ENCODE data around the gene HSF4. TPM values are rescaled to one million over a fixed set of nuclear protein-coding genes. Genes with fewer than 3 reads are reported as not detected.
A peak's percentile ranks its signal among the peaks of the same experiment; 100 is the strongest.
"Not testable (repeated sequence)": the region's sequence is repeated elsewhere in the genome, so short reads cannot be mapped to it uniquely, and the experiment has no call there.

HSF4 gene, protein sequence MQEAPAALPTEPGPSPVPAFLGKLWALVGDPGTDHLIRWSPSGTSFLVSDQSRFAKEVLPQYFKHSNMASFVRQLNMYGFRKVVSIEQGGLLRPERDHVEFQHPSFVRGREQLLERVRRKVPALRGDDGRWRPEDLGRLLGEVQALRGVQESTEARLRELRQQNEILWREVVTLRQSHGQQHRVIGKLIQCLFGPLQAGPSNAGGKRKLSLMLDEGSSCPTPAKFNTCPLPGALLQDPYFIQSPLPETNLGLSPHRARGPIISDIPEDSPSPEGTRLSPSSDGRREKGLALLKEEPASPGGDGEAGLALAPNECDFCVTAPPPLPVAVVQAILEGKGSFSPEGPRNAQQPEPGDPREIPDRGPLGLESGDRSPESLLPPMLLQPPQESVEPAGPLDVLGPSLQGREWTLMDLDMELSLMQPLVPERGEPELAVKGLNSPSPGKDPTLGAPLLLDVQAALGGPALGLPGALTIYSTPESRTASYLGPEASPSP
- total RNA-seq (2014; rRNA removed; shearing (Covaris generic)) = 28.7 and 40.9 TPM in 2 replicates
- polyA plus RNA-seq (2015; cell fraction: cytosol; rRNA removed) = 2.9 and 3.1 TPM in 2 replicates
- polyA plus RNA-seq (2015; cell fraction: nucleus; rRNA removed) = 815 and 943 TPM in 2 replicates

DNA sequence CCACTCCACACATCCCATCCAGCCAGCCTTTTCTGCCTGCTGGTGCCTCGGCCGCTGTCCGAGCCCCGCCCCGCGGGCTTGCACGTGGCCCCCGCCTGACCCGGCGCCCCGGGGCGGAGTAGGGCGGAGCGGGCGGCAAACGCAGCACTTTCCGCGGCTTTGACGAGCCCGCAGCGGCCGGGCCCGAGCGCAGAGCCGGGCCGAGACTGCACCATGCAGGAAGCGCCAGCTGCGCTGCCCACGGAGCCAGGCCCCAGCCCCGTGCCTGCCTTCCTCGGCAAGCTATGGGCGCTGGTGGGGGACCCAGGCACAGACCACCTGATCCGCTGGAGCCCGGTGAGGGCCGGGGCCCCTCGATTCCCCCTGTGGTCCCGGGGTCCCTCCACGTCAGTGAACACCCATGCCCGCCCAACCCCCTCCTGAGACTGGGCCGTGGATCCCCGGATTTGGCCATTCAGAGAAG, at the start of gene HSF4:
Gene HSF4 (plus strand): TSS at position 147 of the 463 bp plus-strand sequence. CDS start 67 bp downstream, at position 214.
- peak; percentile 61 for DNase-seq (ENCODE audit: low read depth, low spot score)
- in situ Hi-C loops (cut with HindIII; ENCODE audit: low pct_unique_long_range_greater_than_20kb, low sequenced_read_pairs) = no loop called here

DNA sequence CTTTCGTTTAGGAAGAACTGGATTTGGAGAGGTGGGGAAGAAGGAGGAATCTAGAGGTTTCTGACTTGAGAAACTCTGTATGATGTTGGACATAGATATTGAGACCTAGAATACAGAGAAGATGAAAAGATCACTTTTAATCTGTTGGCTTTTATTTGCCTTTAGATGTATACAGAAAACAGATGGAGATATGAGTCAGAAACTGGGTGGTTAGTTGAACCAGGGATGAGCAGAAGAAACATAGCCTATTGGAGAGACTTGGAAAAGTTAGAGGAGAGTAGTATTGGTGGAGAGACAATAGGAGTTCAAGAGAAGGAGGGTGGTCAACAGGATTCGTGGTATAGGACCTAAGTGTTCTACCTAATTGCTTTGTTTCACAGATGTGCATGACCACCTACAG, 49.8 kb upstream of the HSF4 start:
- in situ Hi-C loops (cut with HindIII; ENCODE audit: low pct_unique_long_range_greater_than_20kb, low sequenced_read_pairs) = no loop called here
- DNase-seq (ENCODE audit: low read depth, low spot score) = no peak

DNA sequence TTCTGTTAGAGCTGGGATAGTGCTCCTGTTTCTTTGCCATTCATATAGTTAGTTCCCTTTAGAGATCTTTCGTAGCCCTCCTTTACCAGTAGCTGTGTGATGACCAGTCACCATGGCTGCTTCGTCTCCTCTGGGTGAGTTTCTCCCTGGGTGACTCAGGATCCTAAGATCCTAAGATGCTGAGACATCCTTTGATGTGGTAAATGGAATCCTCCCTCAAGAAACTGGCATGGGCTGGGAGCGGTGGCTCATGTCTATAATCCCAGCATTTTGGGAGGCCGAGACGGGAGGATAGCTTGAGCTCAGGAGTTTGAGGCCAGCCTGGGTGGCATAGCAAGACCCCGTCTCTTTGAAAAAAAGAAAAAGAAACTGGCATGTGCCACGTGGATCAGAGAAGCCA, 48.9 kb upstream of the HSF4 start:
- in situ Hi-C loops (cut with HindIII; ENCODE audit: low pct_unique_long_range_greater_than_20kb, low sequenced_read_pairs) = no loop called here
- peak; percentile 36 for DNase-seq (ENCODE audit: low read depth, low spot score)

GRCh38 chr16:67116388-67117311, 47.9 kb upstream of the HSF4 start:
- in situ Hi-C loops (cut with HindIII; ENCODE audit: low pct_unique_long_range_greater_than_20kb, low sequenced_read_pairs) = no loop called here
- DNase-seq (ENCODE audit: low read depth, low spot score) = peak; percentile 33

DNA sequence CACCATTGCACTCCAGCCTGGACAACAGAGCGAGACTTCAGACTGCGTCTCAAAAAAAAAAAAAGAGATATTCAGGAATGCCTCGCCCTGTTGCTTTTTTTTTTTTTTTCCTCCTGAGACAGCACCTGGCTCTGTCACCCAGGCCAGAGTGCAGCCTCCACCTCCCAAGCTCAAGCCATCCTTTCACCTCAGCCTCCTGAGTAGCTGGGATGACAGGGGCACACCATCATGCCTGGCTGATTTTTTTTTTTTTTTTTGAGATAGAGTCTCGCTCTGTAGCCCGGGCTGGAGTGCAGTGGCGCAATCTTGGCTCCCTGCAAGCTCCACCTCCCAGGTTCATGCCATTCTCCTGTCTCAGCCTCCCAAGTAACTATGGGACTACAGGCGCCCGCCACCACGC, 46.8 kb upstream of the HSF4 start:
- in situ Hi-C loops (cut with HindIII; ENCODE audit: low pct_unique_long_range_greater_than_20kb, low sequenced_read_pairs) = no loop called here

DNA sequence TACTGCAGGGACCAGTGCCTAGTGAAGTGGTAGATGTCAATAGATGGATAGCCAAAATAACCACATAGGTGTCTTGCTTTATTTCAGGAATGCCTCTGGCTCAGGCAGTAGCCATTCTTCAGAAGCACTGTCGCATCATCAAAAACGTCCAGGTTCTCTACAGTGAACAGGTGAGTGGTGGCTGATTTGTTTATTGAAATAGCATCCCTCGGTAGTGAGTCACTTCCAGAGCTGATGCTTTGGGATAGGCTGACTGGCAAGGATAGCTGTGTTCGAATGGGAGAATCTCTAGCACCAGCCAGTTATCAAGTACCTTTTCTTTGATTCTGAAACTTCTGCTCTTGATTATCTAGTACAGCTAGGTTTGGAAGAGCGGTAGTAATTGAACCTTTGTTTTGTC, 44.5 kb upstream of the HSF4 start:
- in situ Hi-C loops (cut with HindIII; ENCODE audit: low pct_unique_long_range_greater_than_20kb, low sequenced_read_pairs) = no loop called here
- no peak for DNase-seq (ENCODE audit: low read depth, low spot score)

More for the DNA sequence above, 46.8 kb upstream of the HSF4 start:
- no peak for DNase-seq (ENCODE audit: low read depth, low spot score)

DNA sequence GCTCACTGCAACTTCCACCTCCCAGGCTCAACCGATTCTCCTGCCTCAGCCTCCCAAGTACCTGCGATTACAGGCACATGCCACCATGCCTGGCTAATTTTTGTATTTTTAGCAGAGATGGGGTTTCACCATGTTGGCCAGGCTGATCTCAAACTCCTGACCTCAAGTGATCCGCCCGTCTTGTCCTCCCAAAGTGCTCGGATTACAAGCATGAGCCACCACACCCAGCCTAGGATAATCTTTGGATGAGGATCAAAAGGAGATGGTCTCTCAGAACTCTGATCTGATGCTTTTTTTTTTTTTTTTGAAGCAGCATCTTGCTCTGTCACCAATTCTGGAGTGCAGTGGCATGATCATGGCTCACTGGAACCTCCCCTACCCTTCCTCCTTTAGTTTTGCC, 41.7 kb upstream of the HSF4 start:
- in situ Hi-C loops (cut with HindIII; ENCODE audit: low pct_unique_long_range_greater_than_20kb, low sequenced_read_pairs) = not testable (repeated sequence)

DNA sequence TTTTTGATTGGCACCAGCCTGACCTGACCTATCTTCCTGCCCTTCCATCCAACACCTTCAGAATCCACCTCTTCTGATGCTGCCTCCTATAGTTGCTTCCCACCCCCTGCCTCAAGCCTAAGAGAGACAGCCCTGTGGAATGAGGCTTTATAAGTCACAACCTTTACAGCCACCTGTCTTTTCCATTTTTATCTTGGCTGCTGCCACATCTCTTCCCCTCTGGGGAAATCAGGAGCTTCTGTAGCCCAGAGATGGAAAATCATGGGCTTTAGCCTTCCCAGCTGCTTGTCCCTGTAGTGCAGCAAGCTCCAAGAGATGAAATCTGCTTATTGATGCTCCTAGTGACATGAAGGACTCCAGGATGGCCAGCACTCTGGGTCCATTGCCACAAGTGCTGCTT, 36.1 kb upstream of the HSF4 start:
- DNase-seq (ENCODE audit: low read depth, low spot score) = no peak
- in situ Hi-C loops (cut with HindIII; ENCODE audit: low pct_unique_long_range_greater_than_20kb, low sequenced_read_pairs) = no loop called here

More for the DNA sequence above, 41.7 kb upstream of the HSF4 start:
- not testable (repeated sequence) for DNase-seq (ENCODE audit: low read depth, low spot score)

GRCh38 chr16:67128887-67129286, 35.7 kb upstream of the HSF4 start:
- in situ Hi-C loops (cut with HindIII; ENCODE audit: low pct_unique_long_range_greater_than_20kb, low sequenced_read_pairs) = no loop called here
- no peak for DNase-seq (ENCODE audit: low read depth, low spot score)

- in situ Hi-C loops (cut with HindIII; ENCODE audit: low pct_unique_long_range_greater_than_20kb, low sequenced_read_pairs) = no loop called here
- no peak for DNase-seq (ENCODE audit: low read depth, low spot score)
Observed at GRCh38 chr16:67129422-67129821, 35.1 kb upstream of the HSF4 start.

DNA sequence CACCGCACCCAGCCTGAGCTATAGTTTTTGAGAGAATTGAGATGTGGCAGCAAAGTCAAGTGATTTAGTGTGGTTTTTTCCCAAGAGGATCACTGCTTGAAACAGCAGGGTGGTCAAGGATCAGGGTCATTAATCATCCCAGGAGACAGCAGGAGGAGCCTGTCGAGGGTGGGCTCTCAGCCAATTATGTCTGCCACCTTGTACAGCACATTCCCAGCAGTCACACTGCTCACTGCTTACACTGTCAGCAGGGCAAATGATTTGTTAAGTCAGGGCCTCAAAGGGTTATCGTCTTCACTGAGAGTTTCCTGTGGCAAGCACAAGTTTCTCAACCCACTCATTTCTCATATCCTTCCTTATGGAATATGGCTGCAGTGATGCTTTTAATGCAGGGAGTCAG, 26.9 kb upstream of the HSF4 start:
- DNase-seq (ENCODE audit: low read depth, low spot score) = no peak
- in situ Hi-C loops (cut with HindIII; ENCODE audit: low pct_unique_long_range_greater_than_20kb, low sequenced_read_pairs) = no loop called here

DNA sequence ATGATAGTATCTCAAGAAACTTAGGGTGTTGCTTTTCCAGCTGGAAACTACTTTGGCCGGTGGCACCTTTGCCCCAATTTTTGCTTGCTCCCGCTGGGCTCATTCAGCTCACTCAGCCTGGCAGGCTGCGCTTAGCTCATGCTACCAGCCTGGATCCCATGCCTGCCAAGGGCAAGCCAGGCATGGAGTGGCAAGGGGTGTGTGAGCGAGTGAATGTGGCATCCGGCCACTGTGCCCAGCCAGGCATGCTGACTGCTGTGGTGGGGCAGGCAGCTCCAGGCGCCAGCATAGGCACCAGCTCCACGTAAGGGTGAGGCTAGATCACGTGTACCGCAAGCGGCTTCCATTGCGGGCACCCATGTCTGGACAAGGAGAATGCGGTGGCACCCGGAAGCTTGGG, 23.2 kb upstream of the HSF4 start:
- in situ Hi-C loops (cut with HindIII; ENCODE audit: low pct_unique_long_range_greater_than_20kb, low sequenced_read_pairs) = no loop called here
- DNase-seq (ENCODE audit: low read depth, low spot score) = no peak

- no peak for DNase-seq (ENCODE audit: low read depth, low spot score)
- in situ Hi-C loops (cut with HindIII; ENCODE audit: low pct_unique_long_range_greater_than_20kb, low sequenced_read_pairs) = no loop called here
Observed at GRCh38 chr16:67142342-67142741, 22.2 kb upstream of the HSF4 start.

DNA sequence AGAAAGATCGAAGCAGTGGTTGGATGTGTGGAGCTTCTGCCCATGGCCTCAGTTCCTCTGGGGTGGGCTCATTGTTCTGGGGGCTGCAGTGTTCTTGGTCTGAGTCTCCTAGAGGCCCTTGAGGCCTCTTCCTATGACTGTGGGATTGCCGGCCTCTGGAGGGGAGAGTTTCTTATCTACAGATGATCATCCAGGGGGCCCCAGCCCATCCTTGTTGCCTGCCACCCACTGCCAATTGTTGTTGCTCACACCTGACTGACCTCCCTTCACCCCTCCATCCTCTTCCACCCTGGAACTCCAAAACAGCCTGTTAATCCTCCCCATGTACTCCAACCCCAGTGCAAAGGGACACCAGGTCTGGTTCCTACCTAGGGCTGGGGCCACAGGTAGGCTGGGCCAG, 19.6 kb upstream of the HSF4 start:
- no peak for DNase-seq (ENCODE audit: low read depth, low spot score)
- in situ Hi-C loops (cut with HindIII; ENCODE audit: low pct_unique_long_range_greater_than_20kb, low sequenced_read_pairs) = no loop called here

DNA sequence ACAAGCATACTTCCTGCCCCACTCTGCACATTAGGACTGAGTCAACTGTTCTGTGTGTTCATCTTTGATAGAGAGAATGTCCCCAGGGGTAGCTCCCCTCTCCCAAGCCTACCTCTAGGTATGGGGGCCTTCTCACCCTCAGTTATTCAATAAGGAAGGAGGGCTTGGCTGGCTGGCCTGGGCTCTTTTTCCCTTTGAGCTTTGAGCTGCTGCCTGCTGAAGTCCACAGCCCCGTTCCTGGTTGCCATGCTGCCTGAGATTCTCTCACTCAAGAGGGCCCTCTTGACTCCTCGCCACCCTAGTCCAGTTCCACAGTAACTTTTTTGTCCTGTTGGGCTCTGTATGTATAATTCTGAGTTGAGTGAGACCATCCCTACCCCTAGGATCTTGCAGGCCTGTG, 18.8 kb upstream of the HSF4 start:
- in situ Hi-C loops (cut with HindIII; ENCODE audit: low pct_unique_long_range_greater_than_20kb, low sequenced_read_pairs) = no loop called here
- DNase-seq (ENCODE audit: low read depth, low spot score) = no peak

DNA sequence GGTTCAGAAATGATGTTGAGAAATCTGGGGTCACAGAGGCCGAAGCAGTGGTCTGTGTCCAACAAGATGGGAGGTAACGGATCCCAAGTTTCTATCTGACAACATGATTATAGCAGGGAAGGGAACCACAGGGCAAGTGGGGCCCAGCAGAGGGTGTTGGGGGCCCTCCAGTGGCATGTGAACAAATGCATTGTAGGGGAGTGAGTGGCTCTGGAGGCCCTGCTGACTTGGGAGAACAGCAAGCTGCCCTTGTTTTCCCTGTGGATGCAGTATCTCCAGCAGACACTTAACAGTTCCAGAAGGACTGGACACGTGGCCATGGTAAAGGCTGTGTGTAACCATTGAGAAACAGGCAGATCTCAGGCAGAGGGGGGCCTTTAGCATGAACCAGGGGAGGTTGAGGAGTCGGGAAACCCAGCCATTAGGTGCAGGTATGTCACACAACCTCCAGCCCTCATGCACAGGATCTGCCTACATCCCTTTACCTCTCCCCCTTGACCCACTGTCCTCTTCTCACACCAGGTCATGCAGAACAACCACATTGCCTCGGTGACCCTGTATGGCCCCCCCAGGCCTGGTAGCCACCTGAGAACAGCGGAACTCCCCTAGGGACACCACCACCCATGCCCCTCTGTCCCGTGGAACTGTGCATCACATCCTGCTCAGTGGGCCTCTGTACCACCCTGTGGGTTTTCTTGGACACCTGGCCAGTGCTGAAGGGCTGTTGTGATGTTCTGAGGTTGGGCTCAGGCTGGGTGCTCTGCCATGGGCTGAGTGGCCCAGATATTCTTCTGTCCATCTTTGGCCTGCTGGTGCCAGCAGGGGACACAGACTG, 17.8 kb upstream of the HSF4 start:
- in situ Hi-C loops (cut with HindIII; ENCODE audit: low pct_unique_long_range_greater_than_20kb, low sequenced_read_pairs) = no loop called here
- DNase-seq (ENCODE audit: low read depth, low spot score) = no peak

GRCh38 chr16:67147437-67148140, 17.0 kb upstream of the HSF4 start:
- no peak for DNase-seq (ENCODE audit: low read depth, low spot score)
- in situ Hi-C loops (cut with HindIII; ENCODE audit: low pct_unique_long_range_greater_than_20kb, low sequenced_read_pairs) = no loop called here

Data from SK-MEL-5 (cell line).